Osteocyte (in vitro differentiated cells): ENCODE measurements around the gene KLK6. TPM values are rescaled to one million over a fixed set of nuclear protein-coding genes. Genes with fewer than 3 reads are reported as not detected.

Experiments used
- DNase-seq: peaks from one replicate; pipeline ENCODE4 v3.0.0; 2021; ENCODE audit warnings: mixed read lengths; ENCODE audit not compliant: unreplicated experiment; ENCODE audit errors: extremely low spot score
- H3K27ac Mint-ChIP-seq: one replicate; pipeline ENCODE4 v1.8.0; 2021; ENCODE audit warnings: mild to moderate bottlenecking, mixed read lengths; ENCODE audit not compliant: unreplicated experiment
- H3K27me3 Mint-ChIP-seq: one replicate; pipeline ENCODE4 v1.8.0; 2021; ENCODE audit warnings: mixed read lengths; ENCODE audit not compliant: unreplicated experiment
- H3K36me3 Mint-ChIP-seq: one replicate; pipeline ENCODE4 v1.8.0; 2021; ENCODE audit warnings: mixed read lengths; ENCODE audit not compliant: unreplicated experiment
- H3K4me1 Mint-ChIP-seq: one replicate; pipeline ENCODE4 v1.8.0; 2021; ENCODE audit warnings: mixed read lengths; ENCODE audit not compliant: unreplicated experiment
- H3K4me3 Mint-ChIP-seq: one replicate; pipeline ENCODE4 v1.8.0; 2021; ENCODE audit warnings: mild to moderate bottlenecking, moderate library complexity, mixed read lengths; ENCODE audit not compliant: unreplicated experiment
- H3K9me3 Mint-ChIP-seq: one replicate; pipeline ENCODE4 v1.8.0; 2021; ENCODE audit warnings: mixed read lengths; ENCODE audit not compliant: unreplicated experiment
- CTCF ChIP-seq: fragments of 200-600 bp; sonication (generic); IDR thresholded peaks from 2 replicates; pipeline ENCODE4 v1.5.0; 2021; ENCODE audit warnings: antibody characterized with exemption, mild to moderate bottlenecking, moderate library complexity
- total RNA-seq: library from RNA; stranded (reverse); gene quantifications from 2 replicates; pipeline ENCODE4 v1.2.1, GENCODE V29; 2021

KLK6 gene
- total RNA-seq, 1 donor from 2014 or later = not detected

GRCh38 chr19:50944795-50945194 is 24.6 kb downstream of the KLK6 start:
- Mint-ChIP-seq H3K4me1 (no peaks in the 10 kb centered on the region), H3K27ac (no peak overlapping the region), H3K4me3 (no peak overlapping the region), H3K36me3 (no peaks in the 10 kb centered on the region), H3K27me3 (no peaks in the 10 kb centered on the region), H3K9me3 (peaks cover 10% of the 10 kb centered on the region)
- no peak for TF ChIP-seq CTCF
- no peak for DNase-seq

GRCh38 chr19:50943074-50943828 is 26.1 kb downstream of the KLK6 start:
- Mint-ChIP-seq H3K36me3 (no peaks in the 10 kb centered on the region), H3K9me3 (peaks cover 17% of the 10 kb centered on the region), H3K27me3 (no peaks in the 10 kb centered on the region), H3K4me1 (no peaks in the 10 kb centered on the region), H3K4me3 (no peak overlapping the region), H3K27ac (no peak overlapping the region)
- DNase-seq = no peak
- no peak for TF ChIP-seq CTCF

GRCh38 chr19:50939596-50939995 is 29.8 kb downstream of the KLK6 start:
- Mint-ChIP-seq H3K4me1 (no peaks in the 10 kb centered on the region), H3K4me3 (no peak overlapping the region), H3K36me3 (no peaks in the 10 kb centered on the region), H3K27ac (no peak overlapping the region), H3K27me3 (no peaks in the 10 kb centered on the region), H3K9me3 (peaks cover 17% of the 10 kb centered on the region)
- TF ChIP-seq CTCF = no peak
- no peak for DNase-seq

- no peak for TF ChIP-seq CTCF
- no peak for DNase-seq
- no peaks in the 10 kb centered on the region for H3K36me3 Mint-ChIP-seq
- no peak overlapping the region for H3K4me3 Mint-ChIP-seq
- H3K27me3 Mint-ChIP-seq = no peaks in the 10 kb centered on the region
- H3K27ac Mint-ChIP-seq = no peak overlapping the region
- H3K4me1 Mint-ChIP-seq = no peaks in the 10 kb centered on the region
- H3K9me3 Mint-ChIP-seq = no peaks in the 10 kb centered on the region
These were observed 35.8 kb downstream of the KLK6 start for GRCh38 chr19:50933640-50934039.

GRCh38 chr19:50932690-50933083 is 36.7 kb downstream of the KLK6 start:
- H3K4me3 Mint-ChIP-seq = no peak overlapping the region
- DNase-seq = no peak
- H3K4me1 Mint-ChIP-seq = no peaks in the 10 kb centered on the region
- no peak for TF ChIP-seq CTCF
- H3K27me3 Mint-ChIP-seq = no peaks in the 10 kb centered on the region
- no peaks in the 10 kb centered on the region for H3K36me3 Mint-ChIP-seq
- no peaks in the 10 kb centered on the region for H3K9me3 Mint-ChIP-seq
- H3K27ac Mint-ChIP-seq = no peak overlapping the region
